Neural progenitor cell (in vitro differentiated cells): ENCODE results near the gene MMP27. TPM values are rescaled to one million over a fixed set of nuclear protein-coding genes. Genes with fewer than 3 reads are reported as not detected.

Experiments used
- DNase-seq: peaks from one replicate; pipeline ENCODE4 v3.0.0-alpha.2; 2016; ENCODE audit warnings: low spot score
- H2AFZ ChIP-seq: fragments of 200-600 bp; sonication (generic); replicated peaks from 2 replicates; pipeline ENCODE4 v1.6.1; 2016; ENCODE audit warnings: antibody characterized with exemption
- H3F3A ChIP-seq: fragments of 200-600 bp; sonication (generic); 2 replicates; pipeline ENCODE4 v1.6.1; 2016; ENCODE audit warnings: antibody characterized with exemption, low read depth
- H3K27ac ChIP-seq: fragments of 200-600 bp; sonication (generic); 2 replicates; pipeline ENCODE4 v1.5.1; 2016; ENCODE audit warnings: mild to moderate bottlenecking
- H3K27me3 ChIP-seq: fragments of 200-600 bp; sonication (generic); 2 replicates; pipeline ENCODE4 v1.6.1; 2016; ENCODE audit warnings: mild to moderate bottlenecking, moderate library complexity
- H3K36me3 ChIP-seq: fragments of 200-600 bp; sonication (generic); 2 replicates; pipeline ENCODE4 v1.5.1; 2016
- H3K4me1 ChIP-seq: fragments of 200-600 bp; sonication (generic); 2 replicates; pipeline ENCODE4 v1.6.1; 2016; ENCODE audit warnings: mixed run types
- H3K4me2 ChIP-seq: fragments of 200-600 bp; sonication (generic); 2 replicates; pipeline ENCODE4 v1.6.1; 2016
- H3K4me3 ChIP-seq: fragments of 200-600 bp; sonication (generic); 2 replicates; pipeline ENCODE4 v1.5.1; 2016
- H3K79me2 ChIP-seq: fragments of 200-600 bp; sonication (generic); 2 replicates; pipeline ENCODE4 v1.6.1; 2016; ENCODE audit warnings: low read depth
- H3K9ac ChIP-seq: fragments of 200-600 bp; sonication (generic); 2 replicates; pipeline ENCODE4 v1.6.1; 2016
- H3K9me3 ChIP-seq: fragments of 200-600 bp; sonication (generic); 2 replicates; pipeline ENCODE4 v1.5.1; 2016; ENCODE audit warnings: low read depth
- H4K20me1 ChIP-seq: fragments of 200-600 bp; sonication (generic); 2 replicates; pipeline ENCODE4 v1.6.1; 2016; ENCODE audit warnings: low read depth
- H3K27ac Mint-ChIP-seq: 3 replicates; pipeline ENCODE4 v1.8.0; 2021; ENCODE audit warnings: mixed read lengths
- H3K27me3 Mint-ChIP-seq: 2 replicates; pipeline ENCODE4 v1.8.0; 2022; ENCODE audit warnings: low read depth, mild to moderate bottlenecking, inconsistent platforms, moderate library complexity, mixed read lengths; ENCODE audit not compliant: insufficient read depth
- H3K36me3 Mint-ChIP-seq: 3 replicates; pipeline ENCODE4 v1.8.0; 2021; ENCODE audit warnings: mixed read lengths
- H3K4me1 Mint-ChIP-seq: 3 replicates; pipeline ENCODE4 v1.8.0; 2021; ENCODE audit warnings: mixed read lengths
- H3K4me3 Mint-ChIP-seq: 3 replicates; pipeline ENCODE4 v1.8.0; 2021; ENCODE audit warnings: mild to moderate bottlenecking, moderate library complexity, mixed read lengths
- H3K9me3 Mint-ChIP-seq: 3 replicates; pipeline ENCODE4 v1.8.0; 2020; ENCODE audit warnings: mixed read lengths
- EZH2 ChIP-seq: fragments of 200-600 bp; sonication (generic); IDR thresholded peaks from 2 replicates; pipeline ENCODE4 v1.6.1; 2017; ENCODE audit warnings: antibody characterized with exemption, mild to moderate bottlenecking, moderate library complexity
- EZH2phosphoT487 ChIP-seq: fragments of 200-600 bp; sonication (generic); IDR thresholded peaks from 2 replicates; pipeline ENCODE4 v1.6.1; 2017; ENCODE audit warnings: antibody characterized with exemption
- total RNA-seq: library from RNA; depleted of rRNA; stranded (reverse); fragments of >200 nt; gene quantifications from 2 replicates; pipeline ENCODE4 v1.2.3, GENCODE V29; 2015; ENCODE audit warnings: low replicate concordance
- TF ChIP-seq, protein P1 (sequence below): fragments of 200-600 bp; sonication (generic); IDR thresholded peaks from 2 replicates; pipeline ENCODE4 v1.5.1; 2017; ENCODE audit warnings: antibody characterized with exemption, mild to moderate bottlenecking

The MMP27 gene
- total RNA-seq, 1 donor from 2014 or later, result not detected

DNA sequence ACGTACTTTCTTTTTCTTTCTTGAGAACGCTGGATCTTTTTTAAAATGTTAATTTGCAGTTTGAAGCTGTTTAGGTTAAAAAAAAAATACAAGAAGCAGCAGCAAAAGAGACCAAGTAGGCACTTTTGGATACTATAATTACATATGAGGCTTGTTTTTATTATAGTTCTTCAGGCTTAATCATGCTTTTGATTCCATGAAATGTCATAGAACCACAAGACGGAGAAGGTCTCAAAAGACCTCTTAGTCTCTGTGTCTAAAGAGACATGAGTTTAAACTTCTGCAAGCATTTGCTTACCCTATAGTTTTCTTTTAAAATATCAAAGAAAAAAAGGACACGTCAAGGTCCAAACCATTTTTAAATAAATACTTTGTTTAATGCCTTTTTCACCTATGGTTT, 61.6 kb downstream of the MMP27 start:
- TF ChIP-seq EZH2phosphoT487, result no peak
- TF ChIP-seq, protein P1, sequence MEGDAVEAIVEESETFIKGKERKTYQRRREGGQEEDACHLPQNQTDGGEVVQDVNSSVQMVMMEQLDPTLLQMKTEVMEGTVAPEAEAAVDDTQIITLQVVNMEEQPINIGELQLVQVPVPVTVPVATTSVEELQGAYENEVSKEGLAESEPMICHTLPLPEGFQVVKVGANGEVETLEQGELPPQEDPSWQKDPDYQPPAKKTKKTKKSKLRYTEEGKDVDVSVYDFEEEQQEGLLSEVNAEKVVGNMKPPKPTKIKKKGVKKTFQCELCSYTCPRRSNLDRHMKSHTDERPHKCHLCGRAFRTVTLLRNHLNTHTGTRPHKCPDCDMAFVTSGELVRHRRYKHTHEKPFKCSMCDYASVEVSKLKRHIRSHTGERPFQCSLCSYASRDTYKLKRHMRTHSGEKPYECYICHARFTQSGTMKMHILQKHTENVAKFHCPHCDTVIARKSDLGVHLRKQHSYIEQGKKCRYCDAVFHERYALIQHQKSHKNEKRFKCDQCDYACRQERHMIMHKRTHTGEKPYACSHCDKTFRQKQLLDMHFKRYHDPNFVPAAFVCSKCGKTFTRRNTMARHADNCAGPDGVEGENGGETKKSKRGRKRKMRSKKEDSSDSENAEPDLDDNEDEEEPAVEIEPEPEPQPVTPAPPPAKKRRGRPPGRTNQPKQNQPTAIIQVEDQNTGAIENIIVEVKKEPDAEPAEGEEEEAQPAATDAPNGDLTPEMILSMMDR, result no peak
- no peak for TF ChIP-seq EZH2
- peaks cover 6% of the 10 kb centered on the region for H3F3A ChIP-seq
- H3K9me3 ChIP-seq, result no peaks in the 10 kb centered on the region
- Mint-ChIP-seq H3K27me3 (no peaks in the 10 kb centered on the region), H3K4me1 (peaks cover 12% of the 10 kb centered on the region), H3K4me3 (no peak overlapping the region), H3K36me3 (no peaks in the 10 kb centered on the region), H3K27ac (no peak overlapping the region), H3K9me3 (no peaks in the 10 kb centered on the region)
- no peaks in the 10 kb centered on the region for H4K20me1 ChIP-seq
- no peak overlapping the region for H3K4me3 ChIP-seq
- H3K4me2 ChIP-seq, result no peak overlapping the region
- H3K36me3 ChIP-seq, result no peaks in the 10 kb centered on the region
- no peak for DNase-seq
- H3K4me1 ChIP-seq, result peaks cover 5% of the 10 kb centered on the region
- H3K79me2 ChIP-seq, result no peaks in the 10 kb centered on the region
- no peak overlapping the region for H2AFZ ChIP-seq
- no peak overlapping the region for H3K27ac ChIP-seq
- H3K27me3 ChIP-seq, result no peaks in the 10 kb centered on the region
- no peak overlapping the region for H3K9ac ChIP-seq

Other genes with a start within 250 kb of the MMP27 start
- not detected in 2 replicates for gene MMP7, start 175.0 kb downstream of the MMP27 start, total RNA-seq
- not detected in 2 replicates for gene MMP20, start 80.4 kb downstream of the MMP27 start, total RNA-seq
- not detected in 2 replicates for gene MMP8, start 19.2 kb upstream of the MMP27 start, total RNA-seq
- gene MMP10, start 74.9 kb upstream of the MMP27 start, total RNA-seq, result 0.32 TPM in 1 of 2 replicates, not detected in the other
- not detected in 2 replicates for gene MMP1, start 92.4 kb upstream of the MMP27 start, total RNA-seq
- gene MMP3, start 137.8 kb upstream of the MMP27 start, total RNA-seq, result not detected in 2 replicates
- gene MMP12, start 169.2 kb upstream of the MMP27 start, total RNA-seq, result not detected in 2 replicates
- not detected in 2 replicates for gene MMP13, start 250.0 kb upstream of the MMP27 start, total RNA-seq